ENCODE data around the gene AP3S2.
"Not testable (repeated sequence)": the region's sequence is repeated elsewhere in the genome, so short reads cannot be mapped to it uniquely, and the experiment has no call there.

Gene AP3S2

DNA sequence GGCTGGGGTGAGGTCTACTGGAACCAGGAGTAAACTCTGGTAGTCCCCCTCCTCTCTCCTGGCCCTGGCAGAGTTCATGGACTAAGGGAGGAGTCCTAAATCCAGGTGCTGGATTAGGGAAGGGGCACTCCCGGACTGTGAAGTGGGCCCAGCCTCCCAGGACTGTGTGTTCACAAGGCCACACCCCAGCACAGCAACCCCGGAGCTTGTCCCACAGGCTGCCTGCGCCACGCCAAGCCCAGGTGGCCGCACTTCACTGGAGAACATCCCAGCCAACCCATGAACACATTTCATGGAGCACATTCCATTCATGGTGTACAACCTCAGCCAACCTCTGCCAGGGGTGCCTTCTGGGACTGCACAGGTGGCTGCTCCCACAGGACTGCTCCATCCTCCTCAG, 10.7 kb upstream of the AP3S2 start:
- DNase-seq = no peak

DNA sequence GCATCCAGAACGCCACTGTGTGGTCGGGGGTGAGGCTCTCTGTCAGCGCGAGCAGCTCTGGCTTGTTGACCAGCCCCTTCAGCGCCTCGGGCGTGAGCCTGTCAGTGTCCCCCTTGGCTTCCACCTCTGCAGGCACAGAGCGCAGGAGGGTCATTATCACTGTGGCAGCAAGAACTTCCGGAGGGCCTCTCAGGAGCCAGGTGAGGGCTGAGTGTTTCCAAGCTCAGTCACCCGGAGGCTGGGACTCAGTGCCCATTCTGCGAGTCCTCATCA, 10.0 kb upstream of the AP3S2 start:
- no peak for DNase-seq

DNA sequence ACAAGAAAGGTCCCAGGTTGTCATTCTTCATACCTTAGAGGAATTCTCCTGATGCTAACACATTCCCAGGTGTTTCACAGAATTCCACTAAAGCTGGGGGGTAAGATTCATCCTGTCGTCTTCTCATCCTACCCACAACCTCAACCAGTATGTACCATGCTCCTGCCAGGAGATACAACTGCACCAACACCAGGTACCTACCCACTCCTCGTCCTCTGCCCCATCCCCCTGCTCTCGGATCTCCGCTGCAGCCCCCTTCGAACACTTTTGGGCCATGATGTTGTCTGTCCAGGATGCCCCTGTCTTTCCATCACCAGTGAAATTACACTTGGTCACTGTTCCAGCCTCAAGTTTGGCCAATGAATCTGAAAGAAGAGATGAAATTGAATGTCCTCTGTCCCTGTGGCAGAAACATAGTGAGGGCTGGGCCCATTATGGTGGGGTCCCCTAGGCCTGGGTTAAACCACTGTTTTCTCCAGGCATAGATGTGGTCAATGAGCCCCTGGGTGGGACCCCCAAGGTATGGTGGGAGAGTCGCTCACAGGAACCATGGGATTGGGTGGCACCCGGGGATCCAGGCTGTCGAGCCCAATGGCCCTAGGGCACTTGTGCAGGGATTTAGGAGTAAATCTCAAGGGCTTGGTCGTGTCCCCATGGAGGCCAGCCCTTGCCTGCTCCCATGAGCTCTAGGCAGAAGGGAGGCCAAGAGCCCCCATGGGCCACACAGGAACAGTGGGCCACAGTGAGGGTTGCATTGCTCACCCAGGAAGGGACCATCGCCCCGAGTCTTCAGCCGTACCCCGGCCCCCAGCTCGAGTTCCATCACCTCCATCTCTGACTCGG, 9.4 kb upstream of the AP3S2 start:
- no peak for DNase-seq

- DNase-seq = no peak
Measured at GRCh38 chr15:89900849-89901248, 7.1 kb upstream of the AP3S2 start.

- no peak for DNase-seq
Measured at GRCh38 chr15:89899951-89900567, 6.3 kb upstream of the AP3S2 start.

GRCh38 chr15:89899295-89899945, 5.6 kb upstream of the AP3S2 start:
- no peak for DNase-seq

DNA sequence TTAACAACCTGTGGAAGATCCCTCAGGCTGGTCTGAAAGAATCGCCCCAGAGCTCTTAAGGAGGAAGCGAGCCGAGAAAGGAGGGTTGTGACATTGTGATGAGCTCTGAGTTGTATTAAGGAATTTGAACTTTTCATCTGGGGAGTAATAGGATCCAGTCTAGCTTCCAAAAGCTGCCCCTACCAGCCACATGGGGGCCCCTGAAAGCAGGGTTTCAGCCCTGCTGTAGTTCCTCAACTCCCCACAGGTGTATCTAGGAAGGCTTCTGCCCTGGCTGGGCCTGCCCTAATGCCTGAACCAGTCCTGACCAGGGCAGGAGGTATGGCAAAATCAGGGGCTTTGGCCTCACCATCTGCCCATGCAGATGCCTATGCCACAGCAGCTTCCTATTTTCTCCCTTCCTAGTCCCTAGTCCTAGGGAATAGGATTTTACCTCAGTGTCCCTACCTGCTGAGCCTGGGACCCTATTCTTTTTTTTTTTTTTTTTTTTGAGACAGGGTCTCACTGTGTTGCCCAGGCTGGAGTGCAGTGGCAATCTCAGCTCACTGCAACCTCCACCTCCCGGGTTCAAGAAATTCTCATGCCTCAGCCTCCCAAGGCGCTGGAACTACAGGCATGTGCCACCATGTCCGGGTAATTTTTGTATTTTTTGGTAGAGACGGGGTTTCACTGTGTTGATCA, 5.0 kb upstream of the AP3S2 start:
- DNase-seq = no peak

DNA sequence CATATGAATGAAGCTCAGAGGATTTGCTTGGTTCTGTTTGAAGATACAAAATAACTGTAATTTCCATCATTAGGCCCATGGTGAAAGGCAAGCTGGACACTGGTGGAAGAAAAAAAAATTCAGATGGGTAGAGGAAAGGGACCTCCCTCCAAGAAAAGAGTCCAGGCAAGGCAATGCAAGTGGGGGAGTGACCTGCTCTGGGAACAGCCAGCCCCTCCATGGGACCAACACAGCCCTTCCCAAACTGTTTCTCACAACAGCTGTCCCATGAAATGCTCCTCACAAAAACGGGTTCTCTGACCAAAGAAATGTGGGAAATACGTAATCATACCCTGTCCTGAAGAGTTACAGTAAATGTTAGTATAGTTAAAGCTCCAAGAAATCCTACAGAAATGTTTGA, 4.4 kb upstream of the AP3S2 start:
- no peak for DNase-seq

GRCh38 chr15:89893027-89893426, 767 bp downstream of the AP3S2 start:
- no peak for DNase-seq

GRCh38 chr15:89888214-89888804, 5.5 kb downstream of the AP3S2 start:
- DNase-seq = no peak

- no peak for DNase-seq
Measured at GRCh38 chr15:89885611-89886010, 8.2 kb downstream of the AP3S2 start.

DNA sequence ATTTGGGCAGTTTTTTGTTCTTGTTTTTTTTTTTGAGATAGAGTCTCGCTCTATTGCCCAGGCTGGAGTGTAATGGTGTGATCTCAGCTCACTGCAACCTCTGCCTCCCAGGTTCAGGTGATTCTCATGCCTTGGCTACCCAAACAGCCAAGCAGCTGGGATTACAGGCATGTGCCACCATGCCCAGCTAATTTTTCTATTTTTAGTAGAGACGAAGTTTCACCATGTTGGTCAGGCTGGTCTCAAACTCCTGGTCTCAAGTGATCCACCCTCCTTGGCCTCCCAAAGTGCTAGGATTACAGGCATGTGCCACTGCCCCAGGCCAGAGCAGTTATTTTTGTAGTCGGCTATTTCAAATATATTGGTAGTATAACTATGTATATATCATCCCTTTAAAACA, 8.6 kb downstream of the AP3S2 start:
- not testable (repeated sequence) for DNase-seq

DNA sequence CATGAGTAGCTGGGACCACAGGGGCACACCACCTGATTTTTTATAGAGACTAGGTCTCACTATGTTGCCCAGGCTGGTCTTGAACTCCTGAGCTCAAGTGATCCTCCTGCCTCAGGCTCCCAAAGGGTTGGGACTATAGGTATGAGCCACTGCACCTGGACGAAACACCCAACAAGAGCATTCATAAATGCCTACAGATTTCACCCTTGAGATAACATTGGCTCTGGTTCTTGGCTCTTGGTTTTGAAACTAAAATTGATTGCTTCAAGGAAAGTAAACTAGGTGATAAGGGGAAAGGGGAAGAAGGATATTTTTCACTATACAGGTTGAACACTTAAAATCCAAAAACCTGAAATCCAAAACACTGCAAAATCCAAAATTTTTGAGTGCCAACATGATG, 10.3 kb downstream of the AP3S2 start:
- DNase-seq = no peak

GRCh38 chr15:89880727-89881126, 13.1 kb downstream of the AP3S2 start:
- DNase-seq = no peak

DNA sequence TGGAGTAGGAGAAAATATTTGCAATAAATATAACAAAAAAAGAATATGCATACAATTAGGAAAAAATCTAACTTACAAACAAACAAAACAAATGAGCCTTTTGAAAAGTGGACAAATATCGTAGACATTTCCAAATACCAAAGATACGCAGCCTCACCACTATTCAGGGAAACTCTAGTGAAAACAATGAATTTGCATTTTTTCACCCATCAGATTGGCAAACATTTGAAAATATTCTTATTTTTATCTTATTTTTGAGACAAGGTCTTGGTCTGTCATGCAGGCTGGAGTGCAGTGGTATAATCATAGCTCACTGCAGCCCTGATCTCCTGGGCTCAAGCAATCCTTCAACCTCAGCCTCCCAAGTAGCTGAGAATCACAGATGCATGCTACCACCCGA, 15.5 kb downstream of the AP3S2 start:
- no peak for DNase-seq

- DNase-seq = no peak
Measured at GRCh38 chr15:89877083-89877425, 16.7 kb downstream of the AP3S2 start.

DNA sequence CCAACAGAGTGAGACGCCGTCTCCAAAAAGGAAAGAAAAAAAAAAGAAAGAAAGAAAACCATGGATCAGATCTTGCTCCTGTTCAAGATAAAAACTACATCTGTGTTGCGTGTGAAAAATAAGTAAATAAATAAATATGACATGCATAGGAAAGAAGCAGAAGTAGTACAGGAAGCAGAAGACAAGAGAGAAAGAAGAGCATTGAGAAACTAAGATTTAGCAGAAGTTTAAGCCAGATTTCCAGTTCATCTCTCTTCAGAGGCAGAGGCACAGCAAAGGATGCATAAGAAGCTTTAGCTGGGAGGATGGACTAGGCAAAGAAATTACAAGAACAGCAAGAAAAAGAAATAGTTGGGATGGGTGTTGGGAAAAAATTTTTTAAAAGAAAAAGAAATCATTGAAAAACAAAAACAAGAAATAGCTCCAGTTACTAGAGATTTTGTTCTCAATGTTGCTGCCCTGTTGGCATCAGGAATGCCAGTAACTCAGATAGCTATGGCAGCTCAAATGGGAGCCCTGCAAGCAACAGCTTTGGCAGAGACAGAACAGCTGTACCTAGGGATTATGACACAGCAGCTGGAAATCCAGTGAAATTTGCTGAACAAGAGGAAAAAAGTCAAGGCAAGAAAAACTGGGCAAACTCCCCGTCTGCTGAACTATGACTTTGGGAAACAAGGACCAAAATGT, 17.3 kb downstream of the AP3S2 start:
- DNase-seq = no peak

GRCh38 chr15:89875741-89876140, 18.1 kb downstream of the AP3S2 start:
- DNase-seq = no peak

DNA sequence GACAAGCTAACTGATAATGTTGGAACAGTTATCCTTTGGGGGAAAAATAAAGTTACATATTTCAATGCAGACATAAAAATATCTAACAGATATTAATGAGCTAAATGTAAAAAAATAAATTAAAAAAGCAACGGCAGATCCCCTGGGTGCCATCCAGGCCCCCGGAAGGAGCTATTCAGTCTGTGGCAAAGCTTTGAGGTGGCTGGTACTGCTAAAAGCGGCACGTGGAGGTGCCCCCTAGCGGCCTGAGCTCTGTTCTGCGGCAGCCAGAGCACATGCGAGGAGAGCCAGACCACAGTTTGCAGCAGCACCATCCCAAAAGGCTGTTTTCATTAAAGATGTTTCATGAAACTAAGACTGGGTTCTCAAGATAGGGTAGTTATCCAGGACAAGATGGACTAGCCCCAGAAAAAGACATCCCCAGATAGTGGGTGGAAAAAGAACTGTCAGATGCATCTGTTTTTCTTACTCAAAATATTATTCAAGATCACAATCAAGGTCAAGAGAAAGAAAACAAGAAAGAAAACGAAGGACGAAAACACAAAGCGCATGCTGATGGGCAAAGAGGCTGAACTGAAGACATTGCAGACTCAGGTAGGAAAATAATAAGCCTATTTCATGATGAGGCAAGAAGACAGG, 18.7 kb downstream of the AP3S2 start:
- DNase-seq = no peak

GRCh38 chr15:89870688-89871288, 23.0 kb downstream of the AP3S2 start:
- no peak for DNase-seq

- DNase-seq = no peak
Measured at GRCh38 chr15:89870006-89870405, 23.8 kb downstream of the AP3S2 start.
